GM20000 (cell line): ENCODE measurements around the gene MME.
"Not testable (repeated sequence)": the region's sequence is repeated elsewhere in the genome, so short reads cannot be mapped to it uniquely, and the experiment has no call there.

Experiments
- DNase-seq: peaks from one replicate; pipeline ENCODE4 v3.0.0; 2012; ENCODE audit warnings: low spot score
- CTCF ChIP-seq: IDR thresholded peaks from 2 replicates; pipeline ENCODE4 v1.5.1; 2012; ENCODE audit warnings: mild to moderate bottlenecking, control low read depth; ENCODE audit errors: extremely low read depth, missing control alignments

The MME gene

DNA sequence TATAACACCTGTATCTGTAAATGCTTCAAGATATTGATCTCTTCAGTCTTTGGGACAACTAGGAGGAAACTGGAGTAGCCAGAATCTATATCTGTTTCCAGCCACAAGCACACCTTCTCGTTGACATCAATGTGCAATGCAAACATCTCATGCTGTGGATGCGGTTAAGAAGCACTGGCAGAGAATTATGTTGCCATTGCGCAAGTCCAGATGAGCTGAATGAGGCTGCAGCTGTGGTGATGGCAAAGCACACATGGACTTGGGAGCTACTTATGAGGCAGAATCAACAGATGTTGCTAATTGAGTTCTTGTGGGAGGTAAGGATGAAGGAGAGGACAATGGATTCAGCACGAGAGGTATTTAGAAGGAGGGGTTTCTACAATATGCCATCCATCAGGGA is 122.5 kb downstream of the MME start:
- TF ChIP-seq CTCF: no peak
- DNase-seq: no peak

DNA sequence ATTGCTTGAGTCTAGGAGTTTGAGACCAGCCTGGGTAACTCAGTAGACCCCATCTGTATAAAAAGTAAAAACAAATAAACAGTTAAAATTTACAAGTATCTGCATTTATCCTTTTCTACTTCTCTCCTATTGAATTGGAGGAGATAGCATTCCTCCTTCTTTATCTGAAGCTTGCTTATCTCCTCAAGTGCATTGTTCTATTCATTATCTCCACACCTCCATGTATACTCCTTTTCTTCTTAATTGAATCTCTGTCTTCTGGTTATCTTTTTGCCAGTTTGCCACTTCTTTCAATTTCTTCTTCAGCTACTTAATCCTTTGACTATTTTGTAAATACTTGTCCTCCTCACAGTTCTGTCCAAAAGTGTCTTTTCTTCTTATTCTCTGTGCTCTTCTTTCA is 124.7 kb downstream of the MME start:
- TF ChIP-seq CTCF: no peak

DNA sequence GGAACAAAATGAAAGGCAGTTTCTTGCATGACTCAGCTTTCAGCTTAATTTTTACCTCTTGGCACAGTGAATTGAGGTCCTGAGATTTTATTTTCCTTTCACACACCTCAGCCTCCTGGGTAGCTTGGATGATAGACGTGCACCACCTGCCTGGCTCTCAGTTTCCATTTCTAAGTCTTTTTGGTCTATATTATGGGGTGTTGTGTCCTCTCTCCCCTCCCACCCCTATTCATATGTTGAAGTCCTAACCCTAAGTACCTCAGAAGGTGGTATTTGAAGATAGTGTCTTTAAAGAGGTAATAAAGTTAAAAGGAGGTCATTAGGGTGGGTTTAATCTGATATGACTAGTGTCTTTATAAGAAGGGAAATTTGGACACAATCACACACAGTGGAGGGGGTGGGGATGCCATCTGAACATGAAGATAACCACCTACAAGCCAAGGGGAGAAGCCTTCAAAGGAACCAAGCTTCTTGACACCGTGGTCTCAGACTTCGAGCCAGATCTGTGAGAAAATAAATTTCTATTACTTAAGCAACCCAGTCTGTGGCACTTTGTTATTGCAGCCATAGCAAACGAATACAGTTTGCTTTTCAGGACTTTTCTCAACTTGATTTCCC is 128.2 kb downstream of the MME start:
- no peak for TF ChIP-seq CTCF
- no peak for DNase-seq

More for the DNA sequence above, 124.7 kb downstream of the MME start:
- no peak for DNase-seq

DNA sequence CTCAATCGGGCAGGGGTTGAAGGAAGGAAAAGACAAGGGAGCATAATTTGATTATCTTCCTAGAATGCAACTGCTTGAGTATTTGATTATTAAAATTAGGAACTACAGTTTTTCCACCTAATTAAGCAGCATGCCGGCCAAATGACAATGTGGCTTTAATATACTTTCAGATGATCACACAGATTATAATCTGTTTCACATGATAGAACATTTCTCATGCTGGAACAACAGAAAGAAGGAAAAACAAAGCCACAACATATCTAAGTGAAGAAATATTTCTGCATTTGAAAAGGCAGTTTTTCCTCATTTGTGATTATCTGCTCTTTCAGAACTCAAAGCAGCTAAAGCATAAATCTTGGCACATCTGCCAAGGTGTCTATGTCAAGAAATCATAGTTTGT is 130.6 kb downstream of the MME start:
- no peak for TF ChIP-seq CTCF

GRCh38 chr3:155211266-155211665 is 131.1 kb downstream of the MME start:
- TF ChIP-seq CTCF: no peak
- DNase-seq: no peak

More for the DNA sequence above, 130.6 kb downstream of the MME start:
- no peak for DNase-seq

DNA sequence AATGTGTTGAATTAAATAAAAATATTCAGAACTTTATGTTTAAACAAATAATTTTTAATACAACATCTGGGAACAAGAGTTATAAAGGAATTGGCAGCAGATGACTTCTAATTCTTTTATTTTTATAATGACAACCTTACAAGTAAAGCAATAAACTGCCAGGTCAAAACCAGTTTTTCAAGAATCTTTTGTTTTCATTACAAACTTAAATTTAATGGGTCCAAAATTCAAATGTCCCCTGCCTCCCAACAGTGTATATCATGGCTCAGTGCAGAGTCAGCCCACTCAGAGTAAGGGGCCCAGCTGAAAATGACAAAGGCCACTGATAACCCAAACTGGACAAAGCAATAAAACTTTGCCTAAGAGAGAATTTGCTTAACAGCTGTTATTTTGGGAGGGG is 131.8 kb downstream of the MME start:
- DNase-seq: no peak
- TF ChIP-seq CTCF: no peak

DNA sequence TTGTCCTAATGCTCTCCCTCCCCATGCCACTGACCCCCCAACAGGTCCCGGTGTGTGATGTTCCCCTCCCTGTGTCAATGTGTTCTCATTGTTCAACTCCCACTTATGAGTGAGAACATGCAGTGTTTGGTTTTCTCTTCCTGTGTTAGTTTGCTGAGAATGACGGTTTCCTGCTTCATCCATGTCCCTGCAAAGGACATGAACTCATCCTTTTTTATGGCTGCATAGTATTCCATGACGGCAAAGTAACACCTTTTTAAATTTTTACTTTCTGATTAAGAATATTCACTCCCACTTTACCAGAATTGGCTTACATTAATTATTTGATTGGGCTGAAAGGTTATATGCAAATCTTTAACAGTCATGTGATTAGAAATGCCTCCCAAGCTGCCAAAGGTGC is 135.9 kb downstream of the MME start:
- DNase-seq: not testable (repeated sequence)

- no peak for DNase-seq
- TF ChIP-seq CTCF: no peak
Observed at GRCh38 chr3:155217591-155217990, 137.5 kb downstream of the MME start.
